ENCODE data around the gene HRCT1.

GRCh38 chr9:35867538-35867937, 38.5 kb upstream of the HRCT1 start:
- TF ChIP-seq GATA3 (IDR thresholded peaks at IDR 0.05; ENCODE audit: low read depth, low read length) (no peak), GATA2 (IDR thresholded peaks at IDR 0.05; ENCODE audit: low read depth, low read length) (no peak)
